HG02623 (cell line): ENCODE results near the gene ASAP2.

Experiments used
- ATAC-seq: cut with Tn5 transposase; IDR thresholded peaks from one replicate; pipeline ENCODE4 v1.9.1; 2021; ENCODE audit warnings: moderate library complexity; ENCODE audit not compliant: unreplicated experiment

Gene ASAP2

DNA sequence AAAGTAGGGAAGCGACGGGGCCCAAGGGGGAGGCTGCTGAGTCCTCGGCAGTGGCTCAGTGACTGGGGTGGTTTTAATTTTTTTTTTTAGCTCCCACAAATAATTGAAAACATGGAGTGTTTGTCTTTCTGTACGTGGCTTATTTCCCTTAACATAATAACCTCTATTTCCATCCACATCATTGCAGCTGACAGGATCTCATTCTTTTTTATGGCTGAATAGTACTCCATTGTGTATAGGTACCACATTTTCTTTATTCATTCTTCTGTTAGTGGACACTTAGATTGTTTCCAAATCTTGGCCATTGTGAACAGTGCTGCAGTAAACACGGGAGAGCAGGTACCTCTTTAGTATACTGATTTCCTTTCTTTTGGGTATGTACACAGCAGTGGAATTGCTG is 65.1 kb downstream of the ASAP2 start:
- no peak for ATAC-seq

DNA sequence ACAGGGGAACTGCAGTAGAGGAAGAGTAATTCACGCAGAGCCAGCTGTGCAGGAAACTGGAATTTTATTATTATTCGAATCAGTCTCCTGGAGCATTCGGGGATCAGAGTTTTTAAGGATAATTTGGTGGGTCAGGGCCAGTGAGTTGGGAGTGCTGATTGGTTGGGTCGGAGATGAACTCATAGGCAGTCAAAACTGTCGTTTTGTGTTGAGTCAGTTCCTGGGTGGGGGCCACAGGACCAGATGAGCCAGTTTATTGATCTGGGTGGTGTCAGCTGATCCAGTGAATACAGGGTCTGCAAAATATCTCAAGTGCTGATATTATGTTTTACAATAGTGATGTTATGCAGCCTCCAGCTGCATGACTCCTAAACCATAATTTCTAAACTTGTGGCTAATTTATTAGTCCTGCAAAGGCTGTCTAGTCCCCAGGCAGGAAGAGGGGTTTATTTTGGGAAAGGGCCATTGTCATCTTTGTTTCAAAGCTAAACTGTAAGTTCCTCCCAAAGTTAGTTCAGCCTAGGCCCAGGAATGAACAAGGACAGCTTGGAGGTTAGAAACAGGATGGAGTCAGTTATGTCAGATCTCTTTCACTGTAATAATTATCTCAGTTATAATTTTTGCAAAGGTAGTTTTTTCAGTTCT is 67.0 kb downstream of the ASAP2 start:
- no peak for ATAC-seq

DNA sequence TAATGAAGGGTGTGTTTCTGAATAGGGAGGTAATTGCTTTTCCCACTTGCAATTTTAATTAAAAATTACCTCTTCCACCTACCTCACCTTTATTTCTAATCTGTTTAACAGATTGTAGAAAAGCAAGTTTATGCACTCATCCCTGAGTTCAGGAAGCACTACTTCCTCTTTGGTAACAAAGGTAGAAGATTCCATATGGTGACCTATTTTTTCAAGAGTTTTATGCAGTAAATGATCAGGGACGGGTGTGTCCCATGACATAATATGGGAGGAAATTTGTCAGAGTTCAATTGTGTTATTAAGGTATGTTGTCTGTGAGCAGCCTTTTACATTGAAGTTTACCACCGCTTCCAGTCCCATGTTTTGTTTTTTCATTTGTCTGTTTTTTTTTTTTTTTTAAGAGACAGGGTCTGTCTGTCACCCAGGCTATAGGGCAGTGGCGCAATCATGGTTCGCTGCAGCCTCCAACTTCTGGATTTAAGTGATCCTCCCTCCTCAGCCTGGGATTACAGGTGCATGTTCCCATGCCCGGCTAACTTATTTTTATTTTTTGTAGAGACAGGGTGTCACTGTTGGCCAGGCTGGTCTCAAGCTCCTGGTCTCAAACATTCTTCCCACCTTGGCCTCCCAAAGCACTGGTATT is 68.2 kb downstream of the ASAP2 start:
- ATAC-seq: no peak

DNA sequence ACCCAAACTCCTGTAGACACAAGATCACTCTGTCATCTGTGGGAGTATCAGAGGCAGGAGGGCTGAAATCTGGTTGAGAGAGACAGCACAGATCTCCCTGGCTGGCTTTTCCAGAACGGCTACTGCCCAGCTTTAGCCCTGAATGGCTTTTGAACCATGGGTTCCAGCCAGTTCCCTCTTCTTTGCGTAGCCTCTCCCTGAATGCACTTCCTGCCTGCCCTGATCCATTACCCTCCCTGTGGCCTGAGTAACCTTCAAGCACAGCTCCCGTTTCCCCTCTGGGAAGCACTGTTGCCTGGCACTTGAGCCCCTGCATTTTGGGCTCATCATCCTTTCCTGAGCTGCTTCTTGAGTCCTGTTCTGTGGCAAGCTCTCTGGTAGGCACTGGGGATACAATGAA is 68.8 kb downstream of the ASAP2 start:
- no peak for ATAC-seq

DNA sequence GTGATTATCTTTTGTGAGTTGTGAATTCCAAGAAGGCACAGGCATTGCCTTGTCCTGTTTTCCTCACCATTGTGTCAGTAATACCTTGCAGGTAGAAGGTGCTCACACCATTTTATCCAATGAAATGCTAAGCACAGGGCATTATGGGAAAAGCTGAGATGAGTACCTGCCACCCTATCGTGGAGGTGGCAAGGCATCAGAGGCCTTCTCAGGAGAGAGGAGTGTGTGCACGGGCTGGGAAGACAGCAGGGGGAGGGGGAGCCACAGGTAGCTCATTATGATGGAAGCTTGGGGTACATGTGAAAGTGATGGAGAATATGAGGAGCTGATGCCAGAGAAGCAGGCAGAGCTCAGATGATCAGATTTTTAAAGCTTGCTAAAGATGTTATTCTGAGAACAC is 69.5 kb downstream of the ASAP2 start:
- no peak for ATAC-seq

DNA sequence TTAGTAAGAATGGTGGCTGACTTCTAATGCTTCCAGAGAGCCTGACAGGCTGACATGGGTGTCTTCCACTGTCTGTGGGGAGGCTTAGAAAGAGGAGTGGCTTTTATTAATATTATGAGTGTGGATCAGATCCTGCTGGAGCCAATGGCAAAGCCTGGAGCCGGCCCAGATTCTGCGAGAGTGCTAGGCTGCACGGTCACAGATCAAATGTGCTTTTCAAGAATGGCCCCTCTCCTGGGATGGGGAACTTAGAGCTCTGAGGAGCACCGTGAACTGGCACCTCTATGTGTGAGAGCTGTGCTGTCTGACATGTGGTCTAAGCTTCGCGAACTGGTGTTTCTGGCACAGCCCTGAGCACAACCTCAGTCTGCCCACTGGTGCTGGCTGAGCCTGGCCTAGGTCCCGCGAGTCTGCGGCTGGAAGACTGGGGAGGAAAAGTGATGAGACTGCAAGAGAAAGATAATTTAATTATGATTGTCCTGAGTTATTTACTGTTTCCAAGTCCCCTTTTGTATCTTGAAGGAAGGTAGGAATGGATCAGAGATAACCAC is 70.4 kb downstream of the ASAP2 start:
- no peak for ATAC-seq

DNA sequence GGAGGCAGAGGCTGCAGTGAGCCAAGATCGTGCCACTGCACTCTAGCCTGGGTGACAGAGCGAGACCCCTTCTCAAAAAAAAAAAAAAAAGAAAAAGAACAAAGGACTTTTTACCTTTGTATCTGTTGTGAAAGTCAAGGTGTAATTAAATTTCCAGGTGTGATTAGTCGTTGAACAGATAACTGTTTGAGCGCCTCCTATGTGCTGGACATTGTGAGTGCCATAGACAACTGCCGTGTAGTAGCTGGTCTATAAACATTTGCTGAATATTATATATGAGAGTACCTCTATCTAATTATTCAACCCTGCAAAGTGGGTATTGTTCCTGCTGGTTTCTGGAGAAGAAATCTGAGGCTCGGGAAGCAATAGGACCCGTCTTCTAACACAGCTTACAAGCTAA is 71.8 kb downstream of the ASAP2 start:
- no peak for ATAC-seq

DNA sequence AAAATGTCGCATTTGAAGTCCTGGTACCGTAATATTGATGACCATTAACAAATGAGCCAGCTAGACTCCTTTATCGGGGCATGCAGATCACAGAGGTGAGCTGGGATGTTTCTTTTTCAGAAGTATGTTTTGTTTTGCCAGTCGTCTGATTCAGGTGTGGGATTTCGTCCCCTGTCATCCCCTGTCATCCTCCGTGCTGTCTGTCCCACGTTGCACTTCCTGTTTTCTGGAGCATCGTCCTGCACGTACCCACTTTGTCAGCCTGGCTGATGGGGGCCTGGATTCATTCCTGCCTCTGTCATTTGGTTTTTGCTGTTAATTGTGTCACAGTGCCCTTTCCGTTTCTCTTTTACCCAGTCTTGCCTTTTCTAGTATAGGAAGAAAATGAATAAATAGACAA is 72.8 kb downstream of the ASAP2 start:
- no peak for ATAC-seq

DNA sequence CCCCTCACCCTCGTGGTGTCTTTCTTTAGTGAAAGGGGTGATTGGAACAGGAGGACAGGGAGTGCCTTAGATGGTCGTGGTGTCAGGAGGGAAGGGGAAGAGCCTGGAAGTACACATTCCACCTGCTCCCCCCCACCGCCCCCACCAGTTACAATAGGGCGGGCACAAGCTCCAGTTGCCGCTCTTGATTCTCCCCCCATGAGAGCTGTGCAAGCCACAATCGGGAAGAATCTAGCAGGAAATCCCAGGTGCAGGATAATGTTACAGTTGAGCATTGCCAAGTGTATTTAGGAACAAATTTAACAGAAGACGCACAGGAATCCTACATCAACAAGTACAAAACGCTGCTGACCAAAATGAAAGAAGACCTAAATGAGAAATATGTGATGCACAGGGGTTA is 73.6 kb downstream of the ASAP2 start:
- no peak for ATAC-seq

DNA sequence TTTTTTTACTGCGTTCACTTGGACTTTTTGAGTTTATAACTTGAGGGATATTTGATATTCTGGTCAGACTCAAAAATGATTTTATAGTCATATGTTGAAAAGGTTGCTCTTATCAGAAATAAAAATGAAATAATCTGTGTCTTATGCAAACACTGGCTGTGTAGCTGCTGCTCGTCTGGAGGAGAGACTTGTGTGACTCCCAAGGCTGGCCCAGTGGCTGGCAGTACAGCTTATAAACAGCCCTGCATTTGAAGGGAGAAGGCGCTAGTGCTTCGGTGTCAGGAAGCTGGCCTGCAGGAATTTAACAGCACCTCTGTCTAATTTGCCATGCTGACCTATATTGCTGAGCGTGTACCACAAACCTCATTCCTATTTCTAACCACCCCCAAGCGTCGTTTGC is 74.5 kb downstream of the ASAP2 start:
- ATAC-seq: no peak

DNA sequence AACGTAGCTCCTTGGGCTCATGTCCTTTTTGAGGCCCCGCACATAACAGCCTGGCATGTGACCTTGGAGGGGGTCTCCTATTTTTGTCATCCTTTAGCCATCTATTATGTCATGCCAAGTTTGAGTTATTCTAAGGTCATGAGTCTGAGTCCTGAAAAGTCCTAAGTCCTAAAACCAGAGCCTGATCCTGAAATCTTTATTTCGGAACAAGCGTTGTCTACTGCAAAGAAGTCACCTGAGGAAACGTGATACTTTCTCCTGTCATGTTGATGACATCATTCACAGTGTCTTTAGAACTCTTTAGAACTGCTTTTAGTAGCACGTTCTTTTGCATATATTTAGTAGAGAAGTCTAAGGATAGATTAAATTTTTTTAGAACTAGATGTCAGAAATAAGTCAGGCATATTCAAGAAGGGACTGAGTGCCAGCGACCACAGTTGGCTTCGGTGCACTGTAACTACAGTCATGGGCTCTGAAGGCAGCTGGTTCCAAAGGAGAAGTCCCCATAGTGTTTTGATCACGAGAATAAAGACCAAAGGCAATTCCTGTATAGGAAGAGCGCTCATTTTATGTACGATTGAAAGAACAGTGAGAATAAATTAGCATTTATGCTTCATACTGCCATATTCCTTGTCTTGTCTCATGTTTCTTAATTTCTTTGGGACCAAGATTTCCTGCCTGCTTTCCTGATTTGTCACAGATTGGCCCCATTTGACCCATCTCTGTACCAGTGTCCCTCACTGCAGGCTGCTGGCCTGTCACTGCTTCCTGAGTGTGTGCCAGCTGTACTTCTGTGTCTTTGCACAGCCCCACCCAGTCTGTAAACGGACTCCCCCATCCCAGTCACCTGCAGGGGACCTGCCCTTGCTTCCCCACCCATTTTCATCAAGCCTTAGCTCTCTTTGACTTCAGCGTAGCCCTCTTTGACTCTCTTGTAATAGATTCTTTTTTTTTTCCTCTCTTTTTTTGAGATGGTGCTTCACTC is 75.8 kb downstream of the ASAP2 start:
- no peak for ATAC-seq

DNA sequence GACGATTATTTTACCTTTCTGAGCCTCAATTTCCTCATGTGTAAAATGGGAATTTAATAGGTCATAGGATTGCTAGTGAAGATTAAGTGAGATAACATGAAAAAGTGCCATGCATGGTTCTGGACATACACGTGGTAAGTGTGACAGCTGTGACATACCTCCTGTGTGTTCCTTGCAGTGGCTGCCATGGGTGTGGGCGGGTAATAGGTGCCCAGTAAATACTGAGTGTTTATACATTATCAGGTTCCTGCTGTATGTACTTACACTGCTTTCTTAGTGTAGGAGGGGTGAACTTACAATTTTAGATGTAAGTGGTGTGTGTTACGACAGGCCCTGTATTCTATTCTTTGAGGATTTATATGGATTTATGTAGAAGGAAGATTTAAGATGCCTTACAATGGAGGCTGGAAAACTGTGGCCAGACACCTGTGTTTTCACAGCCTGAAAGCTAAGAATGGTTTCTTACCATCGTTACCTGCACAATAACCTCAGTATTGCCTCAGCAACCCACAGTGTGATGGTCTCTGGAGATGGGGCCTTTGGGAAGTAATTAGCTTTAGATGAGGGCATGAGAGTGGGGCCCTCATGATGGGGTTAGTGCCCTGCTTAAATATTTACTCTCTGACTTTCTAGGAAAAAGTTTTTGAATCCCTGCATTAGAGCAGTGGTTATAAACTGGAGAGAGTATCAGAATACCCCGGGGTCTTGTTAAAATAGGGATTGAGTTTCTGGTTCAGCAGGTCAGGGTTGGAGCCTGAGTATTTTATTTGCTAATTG is 78.1 kb downstream of the ASAP2 start:
- no peak for ATAC-seq

DNA sequence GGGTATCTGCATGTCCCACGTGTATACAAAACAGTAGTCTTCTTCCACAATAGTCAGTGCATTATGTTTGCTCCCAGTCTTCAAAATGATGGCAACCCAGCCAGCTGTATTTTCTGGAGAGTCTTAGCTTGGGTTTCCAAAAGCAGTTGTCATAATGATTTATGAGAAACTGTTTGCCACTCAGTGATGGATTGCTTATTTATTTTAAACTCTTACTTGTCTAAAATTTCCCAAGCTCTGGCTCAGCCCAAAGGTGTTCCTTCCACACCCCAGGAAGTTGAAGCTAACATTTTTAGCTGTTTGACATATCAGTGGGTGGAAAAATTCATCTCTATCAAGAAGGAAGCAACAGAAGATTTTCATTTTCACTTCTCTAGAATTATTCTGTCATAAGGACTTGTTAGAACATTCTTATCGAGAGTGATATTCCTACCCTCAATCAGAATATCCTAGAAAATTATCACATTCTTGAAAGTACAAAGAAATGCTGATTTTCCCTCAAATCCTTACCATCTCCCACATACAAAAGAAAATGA is 78.8 kb downstream of the ASAP2 start:
- no peak for ATAC-seq

DNA sequence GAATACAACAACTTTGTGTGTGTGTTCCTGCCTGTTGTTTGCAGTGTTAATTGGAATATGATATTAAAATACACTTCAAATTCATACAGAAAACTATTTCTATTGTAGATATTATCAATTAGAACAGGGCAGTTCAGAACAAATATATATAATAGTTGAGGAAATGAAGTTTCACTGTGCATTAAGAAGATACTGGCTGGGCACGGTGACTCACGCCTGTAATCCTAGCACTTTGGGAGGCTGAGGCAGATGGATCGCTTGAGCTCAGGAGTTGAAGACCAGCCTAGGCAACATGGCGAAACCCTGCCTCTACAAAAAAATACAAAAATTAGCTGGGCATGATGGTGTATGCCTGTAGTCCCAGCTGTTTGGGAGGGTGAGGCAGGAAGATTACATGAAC is 79.3 kb downstream of the ASAP2 start:
- no peak for ATAC-seq

DNA sequence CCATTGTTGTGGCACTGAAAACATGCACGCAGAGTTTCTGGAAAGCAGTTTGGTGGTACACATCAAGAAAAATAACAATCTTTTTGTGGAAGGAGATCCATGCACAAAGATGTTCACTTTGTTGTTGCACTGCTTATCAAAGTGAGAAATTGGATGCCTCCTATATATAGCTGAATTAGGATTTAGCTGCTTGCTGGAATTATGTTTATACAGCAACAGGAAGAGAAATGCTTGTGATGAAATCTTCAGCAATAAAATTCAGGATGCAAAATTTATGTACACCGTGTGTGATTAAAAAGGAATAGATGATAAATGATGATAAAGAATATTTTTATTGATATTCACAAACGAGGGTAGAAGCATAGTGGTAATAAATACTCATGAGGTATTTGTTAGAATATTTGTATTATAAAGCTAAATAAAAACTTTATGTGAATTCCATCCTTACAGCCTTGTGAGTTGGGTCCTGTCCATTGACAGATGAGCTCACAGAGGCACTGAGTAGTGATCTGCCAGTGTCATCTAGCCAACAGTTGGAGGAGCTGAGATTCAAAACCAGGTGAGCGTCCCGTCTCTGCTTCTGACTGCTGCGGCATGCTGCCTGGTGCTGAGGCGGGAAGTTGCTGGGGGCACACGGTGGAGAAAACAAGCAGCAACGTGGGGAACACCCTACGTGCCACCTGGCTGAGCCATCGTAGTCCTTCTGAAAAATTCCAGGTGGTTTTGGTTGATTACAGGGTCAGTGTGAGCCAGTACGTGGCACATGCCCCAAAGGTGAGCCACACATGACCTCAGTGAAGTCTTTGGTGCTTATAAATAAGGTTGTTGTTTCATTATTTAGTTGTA is 80.2 kb downstream of the ASAP2 start:
- ATAC-seq: no peak

DNA sequence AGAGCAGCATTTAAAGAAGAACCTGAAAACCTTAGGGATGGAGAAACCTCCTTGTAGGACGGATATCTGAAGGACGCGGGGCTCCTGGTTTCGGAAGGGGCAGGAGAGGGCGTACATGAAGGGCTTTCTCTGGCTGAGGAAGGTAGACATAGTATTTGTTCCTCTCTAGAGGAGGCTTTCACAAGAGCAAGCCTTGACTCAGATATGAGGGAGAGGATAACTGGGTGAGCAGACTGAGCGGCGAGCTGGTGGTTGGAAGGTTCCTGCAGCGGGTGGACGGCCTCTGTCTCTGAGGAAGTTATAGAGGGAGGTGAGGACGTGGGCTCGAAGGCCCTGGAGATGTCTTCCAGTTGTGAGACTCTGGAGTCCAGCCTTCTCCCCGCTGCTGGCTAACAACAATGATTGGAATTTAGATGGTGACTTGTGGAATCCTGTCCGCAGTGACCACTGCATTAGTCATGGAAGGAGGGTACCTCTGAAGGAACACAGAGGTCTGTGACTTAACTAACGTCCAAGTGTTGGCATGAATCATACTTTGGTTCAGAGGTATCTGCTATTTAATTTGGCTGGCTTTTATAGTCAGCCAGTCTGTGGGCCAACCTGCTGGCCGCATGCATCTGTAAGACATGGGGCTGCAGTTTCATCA is 80.9 kb downstream of the ASAP2 start:
- no peak for ATAC-seq

DNA sequence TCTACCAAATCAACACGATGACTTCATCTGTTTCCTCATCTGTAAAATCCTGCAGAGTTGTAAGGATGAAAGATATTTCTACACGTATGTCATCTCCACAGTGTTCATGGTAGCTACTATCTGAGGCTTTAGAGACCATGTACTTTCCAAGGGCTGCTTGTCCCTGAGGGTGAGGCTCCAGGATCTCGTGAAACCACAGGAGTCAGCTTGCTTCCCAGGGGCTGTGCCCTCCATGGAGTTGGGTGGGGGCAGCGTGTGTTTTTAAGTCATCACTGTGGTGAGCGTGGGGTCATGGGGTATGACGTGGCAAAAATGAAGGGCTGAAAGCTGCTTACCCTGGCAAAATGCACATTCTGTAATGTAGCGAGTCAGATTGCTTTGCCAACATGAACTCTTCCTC is 81.6 kb downstream of the ASAP2 start:
- no peak for ATAC-seq

DNA sequence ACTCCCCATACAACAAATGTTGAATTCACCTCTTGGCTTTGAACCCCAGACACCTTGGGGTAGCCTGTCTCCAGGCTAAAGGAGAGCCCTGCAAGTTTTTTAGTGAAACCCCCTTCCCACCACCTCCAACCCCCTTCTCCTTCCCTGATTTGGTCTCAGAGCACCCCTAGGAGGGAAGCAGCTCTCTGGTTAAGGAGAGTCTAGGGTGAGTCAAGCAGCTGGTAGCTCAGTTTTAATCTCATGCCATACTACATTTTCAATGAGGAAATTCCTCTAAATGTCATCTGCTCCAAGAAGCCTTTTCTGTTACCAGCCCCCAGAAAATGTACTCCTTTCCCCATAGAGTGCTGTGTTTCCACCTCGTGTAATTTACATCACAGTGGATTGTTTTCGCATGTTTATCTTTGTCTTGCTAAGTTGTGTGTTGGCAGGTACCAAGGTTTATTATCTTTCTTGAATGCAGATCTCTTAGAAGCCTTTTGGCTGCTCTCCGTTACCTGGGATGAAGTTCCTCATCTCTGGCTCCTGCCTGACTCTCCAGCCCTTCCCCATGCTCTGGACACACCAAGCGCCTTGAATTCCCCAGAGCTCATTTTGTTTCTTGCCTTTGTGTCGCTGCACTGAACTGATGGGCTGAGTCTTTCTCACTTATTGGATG is 82.2 kb downstream of the ASAP2 start:
- ATAC-seq: no peak

DNA sequence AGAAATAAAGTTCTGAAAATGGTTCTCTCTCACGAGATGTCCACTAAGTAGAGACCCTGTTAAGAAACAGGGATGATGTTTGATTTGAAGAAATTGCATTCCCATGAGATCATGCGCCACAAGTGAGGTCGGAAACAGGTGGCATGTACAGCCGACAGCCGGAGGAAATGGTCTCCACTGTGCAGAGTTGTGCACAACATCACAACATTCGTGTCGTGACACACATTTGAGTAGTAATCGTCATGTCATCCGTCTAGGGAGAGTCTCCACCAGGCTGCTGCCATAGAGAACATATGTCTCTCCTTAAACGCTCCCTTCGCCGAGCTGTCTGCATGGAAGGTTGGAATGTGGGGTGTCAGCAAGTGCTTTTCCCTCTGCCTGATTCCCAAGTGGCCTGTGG is 84.7 kb downstream of the ASAP2 start:
- ATAC-seq: no peak
